ENCODE results near the gene TMTC2.

DNA sequence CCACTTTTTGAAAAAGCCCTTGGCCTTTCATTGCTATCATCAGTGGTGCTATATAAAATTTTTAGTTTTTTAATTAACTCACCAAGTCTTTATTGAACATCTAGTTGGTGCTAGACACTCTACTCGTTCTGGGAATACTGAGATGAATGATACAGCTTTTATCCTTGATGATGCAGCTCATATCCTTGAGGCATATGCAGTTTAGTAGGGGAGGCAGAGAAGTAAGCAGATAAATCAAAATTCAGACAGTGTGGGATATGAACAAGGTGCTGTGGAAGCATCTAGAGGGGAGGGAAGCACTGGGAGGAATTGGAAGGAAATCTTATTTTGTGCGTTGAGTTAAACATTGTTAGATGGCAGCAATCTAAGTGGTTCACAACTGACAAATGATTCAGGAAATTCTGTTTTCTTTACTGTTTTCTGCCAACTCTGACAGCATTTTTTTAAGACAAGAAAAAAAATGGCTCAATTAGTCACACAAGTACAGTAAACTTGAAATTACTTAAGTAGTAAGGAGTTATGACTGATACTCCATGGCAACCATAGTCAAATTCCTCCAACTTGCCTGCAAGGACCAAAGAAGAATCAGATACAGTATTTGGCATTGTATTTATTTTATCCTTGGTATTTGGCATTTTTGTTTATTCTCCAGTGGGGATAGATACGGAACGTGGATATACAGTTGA, 119.2 kb downstream of the TMTC2 start:
- TF ChIP-seq EZH2 (IDR thresholded peaks at IDR 0.05; ENCODE audit: borderline replicate concordance, insufficient read depth, low read depth, low read length, poor library complexity, severe bottlenecking): no peak
- TF ChIP-seq, protein P1, sequence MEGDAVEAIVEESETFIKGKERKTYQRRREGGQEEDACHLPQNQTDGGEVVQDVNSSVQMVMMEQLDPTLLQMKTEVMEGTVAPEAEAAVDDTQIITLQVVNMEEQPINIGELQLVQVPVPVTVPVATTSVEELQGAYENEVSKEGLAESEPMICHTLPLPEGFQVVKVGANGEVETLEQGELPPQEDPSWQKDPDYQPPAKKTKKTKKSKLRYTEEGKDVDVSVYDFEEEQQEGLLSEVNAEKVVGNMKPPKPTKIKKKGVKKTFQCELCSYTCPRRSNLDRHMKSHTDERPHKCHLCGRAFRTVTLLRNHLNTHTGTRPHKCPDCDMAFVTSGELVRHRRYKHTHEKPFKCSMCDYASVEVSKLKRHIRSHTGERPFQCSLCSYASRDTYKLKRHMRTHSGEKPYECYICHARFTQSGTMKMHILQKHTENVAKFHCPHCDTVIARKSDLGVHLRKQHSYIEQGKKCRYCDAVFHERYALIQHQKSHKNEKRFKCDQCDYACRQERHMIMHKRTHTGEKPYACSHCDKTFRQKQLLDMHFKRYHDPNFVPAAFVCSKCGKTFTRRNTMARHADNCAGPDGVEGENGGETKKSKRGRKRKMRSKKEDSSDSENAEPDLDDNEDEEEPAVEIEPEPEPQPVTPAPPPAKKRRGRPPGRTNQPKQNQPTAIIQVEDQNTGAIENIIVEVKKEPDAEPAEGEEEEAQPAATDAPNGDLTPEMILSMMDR (IDR thresholded peaks at IDR 0.05): no peak

All from B cell (primary cell).